ENCODE measurements around the gene RBBP8NL.
"Not testable (repeated sequence)": the region's sequence is repeated elsewhere in the genome, so short reads cannot be mapped to it uniquely, and the experiment has no call there.

RBBP8NL gene

DNA sequence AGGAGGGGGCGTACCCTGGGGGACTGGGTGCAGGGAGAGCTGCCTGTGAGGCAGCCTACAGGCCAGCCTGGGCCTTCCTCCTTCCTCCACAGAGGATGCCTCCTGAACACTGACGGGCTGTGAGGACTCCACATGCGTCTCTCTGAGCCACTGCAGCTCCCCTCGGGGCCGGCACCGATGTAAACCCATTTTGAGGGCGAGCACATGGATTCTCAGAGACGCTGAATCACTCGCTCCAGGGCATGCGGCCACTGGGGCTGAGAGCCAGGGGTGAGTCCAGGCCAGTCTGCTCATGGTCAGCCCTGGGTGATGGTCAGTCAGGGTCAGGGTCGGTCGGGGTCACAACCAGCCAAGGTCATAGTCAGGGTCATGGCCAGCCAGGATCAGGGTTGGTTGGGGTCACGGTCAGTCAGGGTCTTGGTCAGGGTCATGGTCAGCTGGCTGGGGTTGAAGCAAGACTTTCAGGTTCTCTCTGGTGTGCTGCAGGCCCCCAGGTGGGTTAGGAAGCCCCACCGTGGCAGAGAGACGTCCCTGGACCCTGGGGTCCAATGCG is 14.7 kb upstream of the RBBP8NL start:
- DNase-seq (ENCODE audit: low read depth) = no peak

DNA sequence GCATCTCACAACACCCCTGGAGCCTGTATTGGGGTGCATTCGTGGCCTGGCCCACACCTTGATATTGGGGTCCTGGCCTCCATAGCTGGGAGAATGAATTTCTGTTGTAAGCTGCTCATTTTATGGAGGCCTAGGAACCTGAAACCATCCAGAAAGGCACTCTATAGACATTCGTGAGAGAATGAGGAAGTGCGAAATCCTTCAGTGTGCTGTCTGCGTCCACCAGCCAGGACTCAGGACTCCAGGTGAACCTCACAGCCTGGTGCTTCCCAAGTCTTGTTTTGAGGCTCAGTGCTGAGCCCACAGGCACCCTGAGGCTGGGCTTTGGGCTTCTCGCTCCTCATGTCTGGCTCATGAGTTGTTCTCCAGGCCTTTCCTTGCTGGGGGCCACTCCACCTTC is 11.9 kb upstream of the RBBP8NL start:
- DNase-seq (ENCODE audit: low read depth) = no peak

DNA sequence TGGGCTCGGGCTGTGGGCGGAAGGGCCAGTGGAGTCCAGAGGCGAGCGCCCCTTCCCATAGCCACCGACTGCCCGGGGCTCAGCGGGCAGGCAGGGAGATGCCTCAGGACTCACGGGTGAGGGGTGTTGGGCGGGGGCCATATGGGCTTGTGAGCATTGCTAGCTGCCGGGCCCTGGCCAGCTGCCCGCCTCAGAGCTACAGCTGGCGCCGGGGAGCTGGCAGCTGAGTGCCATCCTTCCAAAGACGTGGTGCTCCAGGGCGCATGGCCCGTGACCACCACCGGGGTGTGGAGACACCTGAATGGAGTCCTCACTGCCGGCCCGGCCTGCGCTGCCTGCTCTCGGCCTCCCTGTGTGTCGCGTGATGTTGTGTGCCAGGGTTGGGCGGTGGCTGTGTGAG is 10.6 kb upstream of the RBBP8NL start:
- DNase-seq (ENCODE audit: low read depth) = no peak

DNA sequence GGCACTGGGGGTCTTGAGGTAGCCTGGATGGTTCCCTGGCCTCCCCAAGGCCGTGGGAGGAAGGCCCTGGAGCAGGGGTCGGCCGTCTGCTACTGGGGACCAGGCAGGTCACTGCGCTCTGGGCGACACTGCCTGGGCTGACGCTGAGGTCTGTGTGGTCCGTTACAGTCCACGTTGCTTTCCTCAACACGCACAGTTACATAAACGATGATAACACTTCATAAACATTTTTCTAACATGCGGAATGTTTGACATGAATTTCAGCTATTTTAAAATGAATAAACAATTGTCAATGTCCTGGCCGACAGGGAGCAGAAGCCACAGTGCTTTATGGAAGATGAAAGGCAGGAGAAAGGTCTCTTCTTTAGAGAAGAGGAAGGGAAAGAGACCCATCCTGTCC is 10.2 kb upstream of the RBBP8NL start:
- DNase-seq (ENCODE audit: low read depth) = no peak

DNA sequence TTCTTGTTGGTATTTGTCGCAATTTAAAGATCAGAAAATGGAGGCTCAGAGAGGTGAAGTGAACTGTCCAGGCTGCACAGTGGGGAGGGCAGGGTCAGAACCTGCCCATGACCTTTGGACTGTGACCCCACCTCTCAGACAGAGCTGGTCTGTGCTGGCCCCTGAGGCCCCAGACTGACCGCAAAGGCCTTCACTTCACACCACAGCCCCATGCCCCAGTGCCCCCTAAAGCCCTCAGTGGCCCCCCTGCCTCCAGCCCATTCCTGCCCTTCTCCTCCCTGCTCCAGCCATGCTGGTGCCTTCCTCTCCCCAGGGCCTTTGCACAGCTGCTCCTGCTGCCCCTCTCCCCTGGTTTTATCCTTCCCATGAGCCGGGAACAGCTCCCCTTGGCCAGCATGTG is 9.4 kb upstream of the RBBP8NL start:
- no peak for DNase-seq (ENCODE audit: low read depth)

DNA sequence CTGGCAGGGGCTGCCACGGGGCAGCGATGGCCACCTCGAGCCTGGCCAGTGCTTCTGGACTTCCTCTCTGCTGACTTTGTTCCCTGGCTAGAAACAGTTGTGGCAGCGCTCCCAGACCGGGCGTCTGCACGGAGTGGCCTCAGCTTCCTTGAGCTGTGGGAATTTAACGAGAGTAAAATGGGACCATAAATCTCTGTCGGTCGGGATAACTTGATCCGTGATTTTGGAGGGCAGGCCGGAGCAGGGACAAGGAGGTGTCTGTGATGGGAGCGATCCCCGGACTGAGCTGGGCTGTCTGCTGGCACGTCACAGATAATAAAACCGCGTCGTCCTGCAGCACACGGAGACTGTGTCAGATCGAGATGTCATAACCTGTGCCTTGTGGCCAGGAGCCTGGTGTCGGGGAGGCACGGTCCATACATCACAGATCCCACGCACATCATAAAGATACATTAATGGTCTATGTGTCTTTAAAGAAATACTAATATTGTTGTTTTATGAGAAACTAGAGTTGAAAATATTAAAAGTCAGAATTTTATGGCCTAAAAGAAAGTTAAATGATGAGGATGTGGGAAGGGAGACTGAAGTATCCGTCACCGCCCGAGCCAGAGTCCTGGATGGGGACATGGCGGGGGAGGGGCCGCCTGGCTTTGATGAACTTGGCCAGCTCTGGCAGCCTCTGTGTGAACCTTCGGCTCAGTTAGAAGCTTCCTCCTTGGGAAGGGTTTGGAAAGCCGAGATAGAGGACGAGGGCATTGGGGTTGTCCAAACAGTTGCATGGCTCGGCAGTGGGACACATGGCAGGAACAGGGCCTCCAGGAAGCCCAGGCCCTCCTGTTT is 6.5 kb upstream of the RBBP8NL start:
- DNase-seq (ENCODE audit: low read depth) = no peak

DNA sequence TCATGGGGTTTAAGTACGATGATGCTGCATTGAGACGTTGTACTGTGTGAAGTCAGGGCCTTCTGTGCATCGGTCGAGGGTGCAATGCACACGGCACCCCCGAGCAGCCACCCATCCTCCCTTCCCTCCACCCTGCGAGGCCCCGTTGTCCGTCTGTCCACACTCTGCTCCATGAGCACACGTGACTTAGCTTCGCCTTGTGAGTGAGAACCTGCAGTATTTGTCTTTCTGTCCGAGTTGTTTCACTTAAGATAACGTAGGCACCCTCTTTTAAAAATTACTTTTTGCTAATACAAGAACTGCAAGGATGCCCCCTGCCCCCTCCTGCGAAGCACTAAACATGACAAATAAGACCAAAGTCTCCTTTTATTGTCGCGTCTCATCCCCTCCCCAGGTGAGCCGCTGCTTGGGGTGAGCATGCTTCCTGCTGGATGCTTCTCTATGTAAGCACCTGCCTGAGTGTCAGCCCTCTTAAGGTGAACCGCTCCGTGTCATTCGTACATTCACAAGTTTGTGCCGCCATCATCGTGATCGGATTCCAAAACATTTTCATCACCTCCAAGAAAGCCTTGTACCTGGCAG is 3.6 kb upstream of the RBBP8NL start:
- no peak for DNase-seq (ENCODE audit: low read depth)

DNA sequence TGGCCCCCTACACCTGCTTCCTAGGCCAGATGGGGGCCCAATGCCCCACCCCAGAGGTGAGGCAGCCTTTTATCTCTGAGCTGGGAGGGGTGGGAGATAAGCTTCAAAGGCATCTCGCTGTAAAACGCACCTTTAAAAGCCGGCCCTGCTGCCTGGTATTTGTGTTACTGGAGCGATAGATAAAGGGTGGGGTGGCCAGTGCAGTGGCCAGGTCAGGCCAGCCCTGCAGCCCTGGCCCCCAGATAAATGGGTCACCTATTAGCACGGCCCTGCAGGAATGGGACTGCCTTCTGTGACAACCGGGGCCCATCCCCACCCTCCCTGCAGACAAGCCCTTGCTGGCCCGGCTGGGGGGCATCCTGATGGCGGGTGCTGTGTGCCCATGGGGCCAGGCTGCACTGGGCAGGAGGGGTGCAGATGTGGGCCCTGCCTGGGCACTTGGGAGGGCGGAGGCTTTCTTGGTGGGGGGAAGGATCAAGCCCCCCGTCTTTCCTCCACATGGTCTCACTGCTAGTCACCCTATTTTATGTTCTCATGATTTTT is 3.0 kb upstream of the RBBP8NL start:
- DNase-seq (ENCODE audit: low read depth) = no peak

DNA sequence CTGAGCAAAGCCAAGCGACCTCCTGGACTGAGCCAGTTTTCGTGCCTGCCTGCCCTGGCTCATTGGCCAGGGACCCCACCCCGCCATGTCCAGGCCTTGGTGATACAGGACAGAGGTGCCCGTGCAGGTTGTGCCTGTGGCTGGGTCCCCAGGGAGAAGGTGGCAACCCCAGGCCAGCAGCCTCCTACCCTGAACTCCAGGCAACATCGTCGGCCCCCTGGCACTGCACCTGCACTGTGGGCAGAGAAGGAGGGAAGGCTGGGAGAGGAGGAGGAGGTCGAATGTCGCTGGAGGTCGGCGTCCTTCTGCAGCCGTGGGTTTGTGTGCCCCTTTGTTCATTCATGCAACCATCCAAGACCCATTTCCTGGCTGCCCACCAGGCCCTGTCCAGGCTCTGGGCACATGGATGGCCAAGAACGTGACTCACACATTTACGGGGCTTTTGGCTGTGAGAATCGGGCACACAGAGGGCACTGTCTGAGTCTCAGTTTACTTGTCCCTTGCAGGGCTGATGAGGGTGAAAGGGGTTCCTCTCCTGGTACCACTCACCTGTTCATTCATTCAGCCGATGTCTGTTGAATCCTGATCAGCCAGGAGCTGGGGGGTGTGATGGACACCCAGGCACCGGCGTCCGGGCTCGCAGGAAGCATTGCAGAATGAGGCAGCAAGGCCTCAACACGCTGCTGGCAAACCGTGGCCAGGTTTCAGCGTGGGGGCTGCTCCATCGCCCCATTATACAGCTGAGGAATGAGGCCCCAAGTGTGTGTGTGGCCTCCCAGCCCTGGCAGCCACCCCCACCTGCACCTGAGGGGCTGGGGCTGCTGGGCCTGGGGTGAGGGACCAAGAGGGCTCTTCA is 2.3 kb upstream of the RBBP8NL start:
- DNase-seq (ENCODE audit: low read depth) = no peak

DNA sequence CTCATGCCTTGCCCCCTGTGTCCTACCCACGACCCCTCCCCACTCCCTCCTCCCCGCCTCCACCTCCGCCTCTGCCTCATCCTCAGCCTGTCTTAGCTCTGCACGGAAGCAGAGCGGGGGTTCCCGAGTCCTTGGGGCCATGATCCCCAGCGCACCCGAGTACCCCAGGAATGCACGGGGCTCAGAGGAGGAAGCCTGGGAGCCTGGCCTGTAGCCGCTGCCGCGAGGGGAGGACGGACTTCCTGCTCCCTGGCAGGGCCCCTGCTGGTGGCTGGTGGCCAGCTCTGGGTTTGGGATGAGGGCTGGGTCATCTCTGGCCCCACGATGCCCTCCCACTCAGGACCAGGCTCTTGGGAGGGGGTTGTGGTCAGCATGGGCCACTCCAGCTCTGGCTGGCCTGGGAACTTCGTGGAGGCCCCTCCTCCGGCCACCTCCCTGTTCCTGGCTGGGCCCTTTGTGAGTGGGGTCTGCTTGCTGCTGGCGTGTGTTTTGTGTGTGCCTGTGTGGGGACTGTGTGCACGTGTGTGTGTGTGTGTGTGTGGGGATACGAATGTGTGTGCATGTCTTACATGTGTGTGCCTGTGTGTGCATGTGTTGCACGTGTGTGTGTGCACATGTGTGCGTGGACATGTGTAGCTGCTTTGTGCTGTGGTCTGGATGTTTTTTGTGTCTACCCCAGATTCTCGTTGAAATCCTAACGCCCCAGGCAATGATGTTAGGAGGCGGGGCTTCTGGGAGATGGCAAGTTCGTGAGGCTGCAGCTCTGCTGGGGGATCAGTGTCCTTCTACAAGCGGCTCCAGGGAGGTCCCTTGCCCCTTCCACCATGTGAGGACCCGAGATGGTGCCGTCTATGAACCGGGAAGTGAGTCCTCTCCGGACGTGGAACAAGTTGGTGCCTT is 1.3 kb upstream of the RBBP8NL start:
- no peak for DNase-seq (ENCODE audit: low read depth)

DNA sequence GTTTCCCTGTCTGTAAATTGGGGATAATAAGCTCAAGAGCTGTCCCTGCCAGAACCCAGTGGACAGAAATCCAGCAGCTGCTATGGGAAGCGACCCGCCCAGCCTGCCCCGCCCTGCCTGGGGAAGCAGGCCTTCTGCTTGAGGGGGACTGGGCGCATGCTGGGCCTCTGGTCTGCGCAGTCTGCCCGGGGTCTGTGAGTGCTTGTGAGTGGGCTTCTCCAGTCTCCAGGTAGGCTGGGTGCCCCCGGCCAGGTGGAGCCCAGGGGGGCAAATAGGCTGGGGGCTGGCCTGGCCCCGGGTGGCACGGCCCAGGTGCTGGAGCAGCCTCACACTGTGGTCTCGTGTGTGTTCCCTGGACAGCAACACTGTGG is 648 bp upstream of the RBBP8NL start:
- no peak for DNase-seq (ENCODE audit: low read depth)

DNA sequence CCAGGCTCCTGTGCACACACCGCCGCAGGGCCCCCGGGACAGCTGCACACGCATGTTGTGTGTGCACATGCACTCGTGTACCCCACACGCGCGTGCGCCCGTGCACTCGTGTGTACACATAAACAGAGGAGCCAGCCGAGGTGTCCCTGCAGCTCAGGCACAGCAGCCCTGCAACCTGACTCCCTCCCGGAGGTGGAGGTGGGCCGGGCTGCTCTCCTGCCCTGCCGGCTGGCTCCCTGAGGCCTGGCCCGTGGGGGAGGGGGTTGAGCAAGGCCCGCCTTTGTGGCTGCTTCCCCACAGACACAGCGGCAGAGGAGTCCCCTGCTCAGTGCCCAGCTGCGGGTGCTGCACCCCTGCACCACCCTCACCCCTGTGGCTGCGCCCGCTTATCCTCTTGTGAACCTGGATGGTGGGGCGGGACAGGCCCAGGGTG is 624 bp downstream of the RBBP8NL start:
- no peak for DNase-seq (ENCODE audit: low read depth)

DNA sequence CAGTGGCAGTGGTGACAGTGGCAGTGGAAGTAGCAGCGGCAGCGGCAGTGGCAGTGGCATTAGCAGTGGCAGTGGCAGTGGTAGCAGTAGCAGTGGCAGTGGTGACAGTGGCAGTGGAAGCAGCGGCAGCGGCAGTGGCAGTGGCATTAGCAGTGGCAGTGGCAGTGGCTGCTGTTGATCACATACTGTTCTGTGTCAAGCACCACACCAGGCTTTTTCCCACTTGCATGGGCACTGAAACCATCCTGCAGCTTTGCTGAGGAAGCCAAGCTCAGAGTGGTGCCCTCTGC is 1.3 kb downstream of the RBBP8NL start:
- DNase-seq (ENCODE audit: low read depth) = not testable (repeated sequence)

DNA sequence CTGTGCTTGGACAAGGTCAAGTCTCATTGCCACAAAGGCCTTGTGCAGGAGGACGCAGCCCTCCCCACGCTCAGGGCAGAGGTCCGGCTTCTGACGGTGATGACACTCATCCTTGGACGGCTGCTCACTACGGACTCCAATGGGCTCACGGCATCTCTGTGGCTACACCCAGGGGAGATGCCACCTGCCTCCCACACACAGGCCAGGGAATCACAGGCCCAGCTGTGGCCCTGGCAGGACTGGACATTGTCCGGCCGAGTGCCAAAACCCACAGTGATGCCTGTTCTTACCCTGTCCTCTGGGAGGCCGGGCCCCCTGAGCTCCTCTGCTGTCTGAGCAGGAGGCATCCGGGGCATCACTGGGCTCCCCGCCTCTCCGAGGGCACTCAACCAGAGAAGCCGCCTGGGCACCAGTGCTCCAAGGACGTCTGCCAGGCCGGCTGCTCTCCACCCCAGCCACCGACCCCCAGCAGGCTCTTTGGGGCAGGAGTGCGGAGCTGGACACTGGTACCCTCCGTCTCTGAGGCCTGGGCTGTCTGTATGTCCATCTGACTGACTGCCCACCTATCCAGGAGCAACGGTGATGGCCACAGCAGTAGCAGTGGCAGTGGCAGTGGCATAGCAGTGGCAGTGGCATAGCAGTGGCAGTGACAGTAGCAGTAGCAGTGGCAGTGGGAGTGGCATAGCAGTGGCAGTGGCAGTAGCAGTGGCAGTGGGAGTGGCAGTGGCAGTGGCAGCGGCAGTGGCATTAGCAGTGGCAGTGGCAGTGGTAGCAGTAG is 1.9 kb downstream of the RBBP8NL start:
- DNase-seq (ENCODE audit: low read depth) = no peak

DNA sequence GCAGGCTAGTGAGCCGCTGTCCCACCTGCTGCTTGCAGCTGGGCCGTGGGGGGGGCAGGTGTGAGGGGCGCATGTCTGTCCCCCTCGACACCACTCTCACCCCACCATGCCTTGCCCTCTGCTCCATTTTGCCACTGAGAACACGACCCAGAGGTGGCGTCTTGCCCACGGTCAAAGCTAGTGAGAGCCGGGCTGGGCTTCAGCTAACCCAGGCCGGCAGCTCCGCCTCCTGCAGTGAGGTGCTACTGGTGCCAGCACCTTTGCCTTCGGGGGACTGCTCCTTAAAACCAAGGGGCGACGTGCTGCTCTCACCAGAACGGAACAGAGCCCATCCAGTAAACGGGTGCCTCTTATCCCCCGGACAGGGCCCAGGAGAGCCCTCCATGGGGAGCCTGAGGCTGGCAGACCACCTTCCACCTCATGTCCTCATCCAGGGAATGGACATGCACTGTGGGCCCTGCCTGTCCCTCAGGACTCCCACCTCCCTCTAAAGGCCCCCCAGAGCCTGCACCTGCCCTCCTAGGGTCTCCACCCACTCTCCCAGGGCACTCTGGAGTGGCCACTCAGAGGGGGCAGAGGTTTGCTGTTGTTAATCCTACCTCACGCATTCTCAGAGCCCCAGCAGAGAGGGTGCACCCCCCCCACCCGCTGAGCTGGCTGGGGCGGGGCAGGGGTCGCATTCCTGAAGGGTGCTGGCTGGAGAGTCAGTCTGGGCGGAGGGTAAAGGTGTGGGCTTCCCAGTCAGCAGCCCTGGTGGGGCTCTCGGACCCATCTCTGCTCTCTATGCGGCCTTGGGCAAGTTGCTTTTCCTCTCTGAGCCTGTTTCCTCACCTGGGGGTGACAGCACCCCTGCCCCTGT is 2.9 kb downstream of the RBBP8NL start:
- DNase-seq (ENCODE audit: low read depth) = no peak

DNA sequence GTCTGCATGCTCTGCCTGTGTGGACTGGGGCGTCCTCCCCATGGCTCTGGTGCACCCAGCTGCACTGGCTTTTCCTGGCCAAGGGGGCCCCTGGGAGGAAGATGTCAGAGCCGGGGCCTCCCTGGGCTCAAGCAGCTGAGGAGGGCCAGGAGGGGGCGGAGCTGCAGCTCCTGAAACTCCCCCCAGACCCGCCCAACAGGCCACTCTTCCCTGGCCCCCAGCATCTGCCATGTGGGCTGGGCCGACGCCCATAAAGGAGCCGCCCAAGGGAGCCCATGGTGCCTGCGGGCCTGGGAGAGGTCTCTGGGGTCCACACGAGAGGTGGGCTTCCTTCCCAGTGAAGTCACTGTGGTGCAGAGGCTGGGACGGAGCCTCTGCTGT is 4.0 kb downstream of the RBBP8NL start:
- no peak for DNase-seq (ENCODE audit: low read depth)

DNA sequence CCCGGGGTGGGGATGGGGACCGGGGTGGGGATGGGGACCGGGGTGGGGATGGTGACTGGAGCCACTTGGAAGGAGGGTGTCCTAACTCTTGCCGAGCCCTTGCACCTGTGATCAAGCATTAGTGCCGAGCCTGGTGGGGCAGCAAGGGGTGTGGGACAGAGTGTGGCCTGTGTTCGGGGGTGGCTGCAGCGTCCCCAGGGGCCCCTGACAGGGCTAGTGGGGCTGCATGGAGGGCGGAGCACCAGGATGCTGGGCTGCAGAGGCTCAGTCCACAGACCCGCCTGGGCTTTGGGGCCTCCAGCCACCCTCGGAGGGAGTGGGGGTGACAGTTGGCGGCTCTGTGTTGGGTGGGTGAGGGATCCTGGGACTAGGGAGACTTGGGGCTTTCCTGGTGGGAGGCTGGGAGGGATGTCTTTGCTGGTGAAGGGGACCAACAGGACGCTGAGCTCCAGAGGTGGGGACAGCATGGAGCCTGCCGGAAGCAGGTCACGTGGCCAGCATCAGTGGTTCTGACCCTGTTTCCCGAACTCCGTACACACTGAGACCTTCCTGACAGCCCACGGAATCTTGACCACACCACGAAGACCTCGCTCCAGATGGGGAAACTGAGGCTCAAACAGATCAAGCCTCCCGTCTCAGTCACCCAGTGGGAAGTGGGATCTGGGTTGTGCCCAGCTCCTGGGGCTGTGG is 4.6 kb downstream of the RBBP8NL start:
- no peak for DNase-seq (ENCODE audit: low read depth)

DNA sequence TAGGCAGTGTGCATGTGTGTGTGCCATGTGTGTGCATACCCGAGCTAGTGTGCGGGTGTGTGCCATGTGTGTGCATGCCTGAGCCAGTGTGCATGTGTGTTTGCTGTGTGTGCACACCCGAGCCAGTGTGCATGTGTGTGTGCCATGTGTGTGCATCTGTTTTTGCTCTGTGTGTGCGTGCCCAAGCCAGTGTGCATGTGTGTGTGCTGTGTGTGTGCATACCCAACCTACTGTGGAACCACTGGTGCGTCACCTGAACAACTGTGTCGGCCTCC is 5.7 kb downstream of the RBBP8NL start:
- DNase-seq (ENCODE audit: low read depth) = no peak

Data from fibroblast of gingiva (primary cell).